GM12892 (cell line): ENCODE measurements around the gene LHX8.
"Not testable (repeated sequence)": the region's sequence is repeated elsewhere in the genome, so short reads cannot be mapped to it uniquely, and the experiment has no call there.

Source experiments
- DNase-seq: peaks from one replicate; pipeline ENCODE4 v3.0.0; 2011; ENCODE audit not compliant: insufficient read length
- FAIRE-seq: peaks from 2 replicates; lab custom pipeline; 2011; peaks lifted over from hg19 to GRCh38; lab: Jason Lieb, UNC
- POLR2A ChIP-seq: IDR thresholded peaks from 2 replicates; pipeline ENCODE4 v1.6.1; 2011; ENCODE audit warnings: low read depth, low read length, control low read depth
- POLR2AphosphoS5 ChIP-seq: IDR thresholded peaks from 2 replicates; pipeline ENCODE4 v1.6.1; 2011; ENCODE audit warnings: low read depth, low read length, control low read depth
- TAF1 ChIP-seq: IDR thresholded peaks from 2 replicates; pipeline ENCODE4 v1.6.1; 2011; ENCODE audit warnings: low read depth, mild to moderate bottlenecking, control low read depth, low read length, borderline replicate concordance

The LHX8 gene

DNA sequence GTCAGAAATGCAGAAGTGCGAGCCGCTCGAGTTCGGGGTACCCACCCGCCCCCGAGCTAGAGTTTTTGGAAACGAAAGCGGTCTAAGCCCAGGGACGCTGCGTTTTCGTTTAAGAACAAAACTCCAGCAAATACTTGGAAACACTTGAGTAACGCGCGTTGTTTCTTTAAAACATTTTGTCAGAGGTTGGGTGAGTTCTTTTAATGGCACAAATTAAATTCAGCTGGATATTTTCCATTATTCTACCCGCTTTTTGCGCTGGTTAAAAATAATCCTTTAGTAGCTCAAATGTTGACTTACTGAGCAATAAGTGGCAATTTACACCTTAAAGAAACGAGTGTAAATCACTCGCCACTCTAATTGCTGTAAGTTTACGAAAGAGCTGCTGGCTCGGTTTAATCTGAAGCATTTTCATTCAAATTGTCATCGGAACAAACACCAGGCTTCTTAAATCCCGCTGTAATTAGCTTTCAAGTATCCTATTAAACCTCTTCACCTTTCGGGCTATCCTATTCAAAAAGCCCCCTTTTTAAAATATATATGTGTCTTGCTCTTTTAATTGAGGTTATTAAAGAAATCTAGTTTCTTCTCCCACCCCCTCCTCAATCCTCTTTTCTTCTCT, 1.5 kb downstream of the LHX8 start:
- DNase-seq, result no peak
- no peak for TF ChIP-seq POLR2A
- no peak for TF ChIP-seq POLR2AphosphoS5
- TF ChIP-seq TAF1, result no peak
- FAIRE-seq, result no peak

DNA sequence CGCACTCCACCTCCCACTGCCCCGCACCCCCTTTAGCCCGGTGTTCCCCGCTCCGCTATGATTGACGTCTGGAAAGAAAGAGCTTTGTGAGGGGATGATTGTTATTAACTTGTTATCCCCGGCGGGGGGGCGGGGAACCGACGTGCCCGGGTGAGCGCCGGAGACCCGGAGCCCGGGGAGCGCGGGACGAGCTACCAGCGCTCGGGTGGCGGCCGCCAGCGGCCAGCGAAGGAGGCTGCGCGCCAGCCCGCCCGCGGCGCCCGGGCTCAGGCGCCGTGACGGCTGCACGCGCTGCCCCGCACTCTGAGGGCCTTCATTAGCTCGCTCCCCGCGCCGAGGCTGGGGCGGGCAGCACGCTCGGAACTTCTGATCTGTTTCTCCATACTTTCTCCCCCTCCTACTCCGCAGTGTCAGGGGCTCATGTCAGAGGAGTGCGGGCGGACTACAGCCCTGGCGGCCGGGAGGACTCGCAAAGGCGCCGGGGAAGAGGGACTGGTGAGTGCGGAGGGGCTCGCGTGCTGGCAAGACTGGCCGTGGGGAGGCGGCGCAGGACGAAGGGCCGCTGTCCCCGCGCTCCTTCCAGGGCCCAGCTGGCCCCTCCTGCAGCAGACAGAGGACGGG, 2.1 kb downstream of the LHX8 start:
- FAIRE-seq (no peak), DNase-seq (no peak)
- TF ChIP-seq POLR2A, result no peak

GRCh38 chr1:75136921-75137641, 2.9 kb downstream of the LHX8 start:
- FAIRE-seq (no peak), DNase-seq (no peak)
- TF ChIP-seq TAF1 (no peak), POLR2A (no peak), POLR2AphosphoS5 (no peak)

DNA sequence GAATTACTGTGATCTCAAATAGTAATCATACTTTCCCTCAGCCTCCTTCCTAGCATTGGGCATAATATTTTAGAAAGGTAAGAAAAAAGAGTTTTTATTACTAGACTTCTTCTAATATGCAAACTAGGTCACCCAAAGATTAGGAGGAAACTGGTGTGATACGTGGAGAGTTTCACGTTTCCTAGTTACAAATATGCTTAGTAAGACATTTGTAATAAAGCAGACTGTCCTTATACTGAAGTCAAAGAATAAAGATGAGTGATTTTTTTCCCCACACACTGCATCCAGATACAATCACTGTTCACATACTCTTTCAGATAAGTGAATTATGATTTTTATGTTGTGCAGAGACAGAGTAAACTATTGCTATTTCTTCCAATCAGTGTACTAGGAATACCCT, 17.9 kb downstream of the LHX8 start:
- no peak for TF ChIP-seq POLR2A
- TF ChIP-seq POLR2AphosphoS5, result no peak
- TF ChIP-seq TAF1, result no peak
- FAIRE-seq, result no peak
- no peak for DNase-seq

DNA sequence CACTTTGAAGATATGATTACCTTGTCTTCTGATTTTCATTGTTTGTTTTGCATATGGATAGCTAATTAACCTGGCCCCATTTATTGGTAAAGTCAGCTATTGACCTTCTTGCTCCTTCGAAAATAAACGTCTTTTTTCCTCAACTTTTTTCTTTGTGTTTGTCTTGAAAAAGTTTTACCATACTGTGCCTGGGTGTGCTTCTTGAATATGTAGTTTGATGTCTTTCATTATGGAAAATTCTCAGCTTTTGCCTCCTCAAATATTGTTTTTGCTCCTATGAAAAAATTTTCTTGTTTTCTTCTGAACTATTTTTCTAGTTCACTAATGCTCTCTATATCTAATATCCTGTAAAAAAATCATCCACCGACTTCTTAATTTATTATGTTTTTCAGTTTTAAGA, 25.0 kb downstream of the LHX8 start:
- no peak for DNase-seq
- FAIRE-seq, result no peak
- TF ChIP-seq TAF1, result no peak
- no peak for TF ChIP-seq POLR2AphosphoS5
- TF ChIP-seq POLR2A, result no peak

DNA sequence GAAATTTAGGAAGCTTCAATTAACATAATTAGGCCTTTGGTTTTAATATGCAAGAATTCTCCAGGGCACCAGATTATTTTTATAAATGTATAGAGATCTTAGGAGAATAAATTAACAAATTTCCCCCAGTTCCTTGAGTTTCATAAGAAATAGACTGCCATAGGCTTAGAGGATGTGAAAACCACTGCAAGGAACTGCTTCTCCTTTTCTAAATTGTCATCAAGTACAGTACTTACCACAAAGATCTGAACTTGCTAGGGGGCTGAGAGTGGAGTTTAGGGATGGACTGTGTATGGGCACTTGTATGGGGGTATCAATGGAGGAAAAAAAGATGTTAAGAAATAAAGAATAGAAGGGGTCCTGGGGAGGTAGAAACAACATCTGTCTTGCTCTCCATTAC, 31.1 kb downstream of the LHX8 start:
- FAIRE-seq (no peak), DNase-seq (no peak)
- no peak for TF ChIP-seq POLR2A
- TF ChIP-seq TAF1, result no peak
- TF ChIP-seq POLR2AphosphoS5, result no peak

- no peak for FAIRE-seq
- DNase-seq, result no peak
- TF ChIP-seq POLR2AphosphoS5, result no peak
- TF ChIP-seq POLR2A, result no peak
- TF ChIP-seq TAF1, result no peak
Observed at GRCh38 chr1:75166821-75167220, 32.6 kb downstream of the LHX8 start.

DNA sequence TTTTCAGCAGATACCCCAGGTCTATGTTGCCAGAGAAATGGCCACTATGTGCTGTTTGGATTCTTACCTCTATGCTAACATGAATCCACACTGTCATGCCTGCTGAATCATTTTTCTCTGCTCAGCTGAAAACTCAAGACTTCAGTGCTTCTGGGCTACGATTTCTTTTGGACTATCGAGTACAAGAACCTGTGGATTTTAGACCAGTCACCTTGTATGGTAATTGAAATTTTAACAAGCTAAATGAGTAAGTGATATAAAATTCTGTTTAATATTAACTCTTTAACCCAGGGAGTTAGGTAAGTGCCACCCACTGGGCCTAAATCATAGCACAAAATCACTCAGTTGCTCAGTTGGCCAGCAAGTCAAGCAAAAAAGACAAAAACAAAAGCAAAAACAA, 35.8 kb downstream of the LHX8 start:
- no peak for FAIRE-seq
- DNase-seq, result no peak

DNA sequence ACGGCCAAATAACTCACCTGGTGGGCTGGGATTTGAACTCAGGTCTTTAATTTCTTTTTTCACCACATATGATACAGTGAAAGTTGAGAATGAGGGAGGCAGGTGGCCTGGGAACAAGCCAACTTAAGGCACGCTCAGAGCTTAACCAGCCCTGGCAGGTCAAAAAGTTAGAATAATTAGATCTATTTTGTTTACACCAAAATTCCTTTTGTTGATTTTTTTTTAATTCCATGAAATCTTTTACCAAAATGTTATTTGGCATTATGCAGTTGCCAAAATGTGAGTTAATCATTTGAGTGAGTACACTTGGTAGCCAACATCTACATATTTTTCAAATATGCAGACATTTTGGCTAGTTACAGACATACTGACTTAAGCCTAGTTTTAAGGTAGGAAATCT, 36.8 kb downstream of the LHX8 start:
- DNase-seq (no peak), FAIRE-seq (no peak)
- TF ChIP-seq POLR2A, result no peak
- no peak for TF ChIP-seq POLR2AphosphoS5
- TF ChIP-seq TAF1, result no peak

More for the DNA sequence above, 35.8 kb downstream of the LHX8 start:
- TF ChIP-seq TAF1, result no peak
- no peak for TF ChIP-seq POLR2AphosphoS5
- TF ChIP-seq POLR2A, result no peak

DNA sequence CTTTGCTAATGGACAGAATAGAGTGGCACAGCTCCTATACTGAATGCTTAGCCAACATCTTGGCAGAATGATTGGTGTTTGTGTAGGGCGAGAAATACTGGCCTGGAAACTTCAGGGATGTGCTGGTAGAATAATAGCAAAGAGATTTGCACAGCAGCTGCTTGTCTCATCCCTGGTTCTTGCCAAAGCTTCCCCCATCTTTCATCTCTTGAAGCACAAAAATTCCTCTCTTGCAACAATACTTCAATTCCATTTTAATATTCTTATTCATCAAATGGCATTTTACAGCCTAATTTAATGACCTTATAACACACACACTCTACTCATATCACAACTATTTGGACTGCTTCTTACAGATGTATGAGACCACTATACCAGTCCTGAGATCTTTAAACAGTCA, 37.7 kb downstream of the LHX8 start:
- TF ChIP-seq POLR2A, result no peak
- no peak for TF ChIP-seq POLR2AphosphoS5
- no peak for TF ChIP-seq TAF1
- DNase-seq (no peak), FAIRE-seq (no peak)

DNA sequence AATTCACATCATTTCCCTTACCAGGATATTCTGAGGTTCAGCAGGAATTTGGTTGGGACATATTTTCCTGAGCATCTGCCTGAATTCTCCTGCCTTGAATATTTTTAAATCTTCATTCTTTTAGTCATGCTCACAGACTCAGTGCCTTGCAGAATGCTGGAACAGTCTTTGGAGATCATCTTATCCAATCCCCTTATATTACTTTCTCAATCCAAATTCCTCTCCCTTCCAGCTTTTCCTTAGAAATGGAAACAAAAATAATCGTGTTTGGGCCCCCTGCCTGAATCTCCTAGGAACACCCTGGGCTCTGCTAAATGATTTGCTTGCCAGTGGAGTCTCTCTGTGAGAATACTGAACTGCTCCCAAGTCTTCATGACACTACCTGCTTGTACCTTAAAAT, 38.4 kb downstream of the LHX8 start:
- FAIRE-seq (no peak), DNase-seq (no peak)
- TF ChIP-seq TAF1 (no peak), POLR2A (no peak), POLR2AphosphoS5 (no peak)

DNA sequence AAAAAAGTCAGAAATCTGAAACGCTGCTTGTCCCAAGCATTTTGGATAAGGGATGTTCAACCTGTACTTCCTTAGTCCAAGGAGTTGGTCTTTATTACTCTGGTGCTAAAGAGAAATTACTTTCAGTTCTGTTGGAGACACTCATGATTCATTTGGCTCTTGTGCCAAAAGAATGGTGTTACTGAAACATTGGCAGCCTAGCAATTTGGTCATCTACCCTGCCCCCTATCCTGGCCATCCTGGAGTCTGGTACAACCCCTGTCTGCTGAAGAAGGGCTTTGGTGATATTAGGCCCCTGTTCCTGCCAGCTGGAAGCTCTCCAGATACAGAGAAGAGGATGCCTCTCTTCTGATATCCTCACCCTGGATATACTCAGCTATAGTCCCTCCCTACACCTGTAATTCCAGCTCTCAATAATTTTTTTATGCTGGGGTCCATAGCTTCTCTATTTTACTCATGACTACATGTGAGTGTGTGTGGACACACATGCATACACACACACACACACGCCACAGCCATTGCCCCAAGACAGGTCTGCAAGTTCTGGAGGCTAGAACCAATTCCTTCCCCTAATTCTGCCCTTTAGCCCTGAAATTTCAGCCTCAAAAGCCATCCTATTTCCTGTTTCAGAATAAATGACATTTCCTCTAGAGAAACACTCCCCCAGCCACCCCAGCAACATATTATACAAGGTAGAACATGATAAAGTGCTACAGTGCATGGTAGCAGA, 40.0 kb downstream of the LHX8 start:
- no peak for FAIRE-seq
- no peak for DNase-seq
- TF ChIP-seq POLR2AphosphoS5, result no peak

GRCh38 chr1:75181214-75181955, 47.2 kb downstream of the LHX8 start:
- not testable (repeated sequence) for DNase-seq, FAIRE-seq
